ENCODE data around the gene VIPR1.

DNA sequence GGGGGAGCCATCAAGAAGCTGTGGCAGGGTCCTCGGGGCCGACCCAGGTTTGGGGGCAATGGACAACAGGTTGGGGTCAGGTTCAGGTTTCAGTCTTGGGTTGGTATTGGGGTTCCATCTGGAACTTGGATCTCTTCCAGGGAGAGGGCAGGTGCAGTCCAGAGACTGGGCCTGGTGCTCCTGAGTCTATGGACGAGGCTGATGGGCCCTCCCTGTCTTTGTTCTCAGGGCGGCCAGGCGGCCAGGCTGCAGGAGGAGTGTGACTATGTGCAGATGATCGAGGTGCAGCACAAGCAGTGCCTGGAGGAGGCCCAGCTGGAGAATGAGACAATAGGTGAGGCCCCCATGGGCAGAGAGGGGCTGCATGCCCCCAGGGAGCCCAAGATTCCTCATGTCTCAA lies 11.1 kb downstream of the VIPR1 start:
- TF ChIP-seq ARNTL (CRISPR knock-in tag; IDR thresholded peaks at IDR 0.05; ENCODE audit: borderline replicate concordance, low read depth), result no peak
- TF ChIP-seq, protein P1, sequence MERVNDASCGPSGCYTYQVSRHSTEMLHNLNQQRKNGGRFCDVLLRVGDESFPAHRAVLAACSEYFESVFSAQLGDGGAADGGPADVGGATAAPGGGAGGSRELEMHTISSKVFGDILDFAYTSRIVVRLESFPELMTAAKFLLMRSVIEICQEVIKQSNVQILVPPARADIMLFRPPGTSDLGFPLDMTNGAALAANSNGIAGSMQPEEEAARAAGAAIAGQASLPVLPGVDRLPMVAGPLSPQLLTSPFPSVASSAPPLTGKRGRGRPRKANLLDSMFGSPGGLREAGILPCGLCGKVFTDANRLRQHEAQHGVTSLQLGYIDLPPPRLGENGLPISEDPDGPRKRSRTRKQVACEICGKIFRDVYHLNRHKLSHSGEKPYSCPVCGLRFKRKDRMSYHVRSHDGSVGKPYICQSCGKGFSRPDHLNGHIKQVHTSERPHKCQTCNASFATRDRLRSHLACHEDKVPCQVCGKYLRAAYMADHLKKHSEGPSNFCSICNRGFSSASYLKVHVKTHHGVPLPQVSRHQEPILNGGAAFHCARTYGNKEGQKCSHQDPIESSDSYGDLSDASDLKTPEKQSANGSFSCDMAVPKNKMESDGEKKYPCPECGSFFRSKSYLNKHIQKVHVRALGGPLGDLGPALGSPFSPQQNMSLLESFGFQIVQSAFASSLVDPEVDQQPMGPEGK (CRISPR knock-in tag; IDR thresholded peaks at IDR 0.05; ENCODE audit: borderline replicate concordance), result no peak
- TF ChIP-seq ZFP30 (CRISPR knock-in tag; IDR thresholded peaks at IDR 0.05), result no peak
- no peak for TF ChIP-seq BACH2 (CRISPR knock-in tag; IDR thresholded peaks at IDR 0.05; ENCODE audit: borderline replicate concordance)
- TF ChIP-seq OSR1 (CRISPR knock-in tag; IDR thresholded peaks at IDR 0.05), result no peak
- TF ChIP-seq GLIS3 (CRISPR knock-in tag; IDR thresholded peaks at IDR 0.05), result no peak
- TF ChIP-seq, protein P2, sequence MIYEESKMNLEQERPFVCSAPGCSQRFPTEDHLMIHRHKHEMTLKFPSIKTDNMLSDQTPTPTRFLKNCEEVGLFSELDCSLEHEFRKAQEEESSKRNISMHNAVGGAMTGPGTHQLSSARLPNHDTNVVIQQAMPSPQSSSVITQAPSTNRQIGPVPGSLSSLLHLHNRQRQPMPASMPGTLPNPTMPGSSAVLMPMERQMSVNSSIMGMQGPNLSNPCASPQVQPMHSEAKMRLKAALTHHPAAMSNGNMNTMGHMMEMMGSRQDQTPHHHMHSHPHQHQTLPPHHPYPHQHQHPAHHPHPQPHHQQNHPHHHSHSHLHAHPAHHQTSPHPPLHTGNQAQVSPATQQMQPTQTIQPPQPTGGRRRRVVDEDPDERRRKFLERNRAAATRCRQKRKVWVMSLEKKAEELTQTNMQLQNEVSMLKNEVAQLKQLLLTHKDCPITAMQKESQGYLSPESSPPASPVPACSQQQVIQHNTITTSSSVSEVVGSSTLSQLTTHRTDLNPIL (CRISPR knock-in tag; IDR thresholded peaks at IDR 0.05; ENCODE audit: low read depth), result no peak
- TF ChIP-seq TCF4 (CRISPR knock-in tag; IDR thresholded peaks at IDR 0.05; ENCODE audit: borderline replicate concordance), result no peak
- TF ChIP-seq, protein P3, sequence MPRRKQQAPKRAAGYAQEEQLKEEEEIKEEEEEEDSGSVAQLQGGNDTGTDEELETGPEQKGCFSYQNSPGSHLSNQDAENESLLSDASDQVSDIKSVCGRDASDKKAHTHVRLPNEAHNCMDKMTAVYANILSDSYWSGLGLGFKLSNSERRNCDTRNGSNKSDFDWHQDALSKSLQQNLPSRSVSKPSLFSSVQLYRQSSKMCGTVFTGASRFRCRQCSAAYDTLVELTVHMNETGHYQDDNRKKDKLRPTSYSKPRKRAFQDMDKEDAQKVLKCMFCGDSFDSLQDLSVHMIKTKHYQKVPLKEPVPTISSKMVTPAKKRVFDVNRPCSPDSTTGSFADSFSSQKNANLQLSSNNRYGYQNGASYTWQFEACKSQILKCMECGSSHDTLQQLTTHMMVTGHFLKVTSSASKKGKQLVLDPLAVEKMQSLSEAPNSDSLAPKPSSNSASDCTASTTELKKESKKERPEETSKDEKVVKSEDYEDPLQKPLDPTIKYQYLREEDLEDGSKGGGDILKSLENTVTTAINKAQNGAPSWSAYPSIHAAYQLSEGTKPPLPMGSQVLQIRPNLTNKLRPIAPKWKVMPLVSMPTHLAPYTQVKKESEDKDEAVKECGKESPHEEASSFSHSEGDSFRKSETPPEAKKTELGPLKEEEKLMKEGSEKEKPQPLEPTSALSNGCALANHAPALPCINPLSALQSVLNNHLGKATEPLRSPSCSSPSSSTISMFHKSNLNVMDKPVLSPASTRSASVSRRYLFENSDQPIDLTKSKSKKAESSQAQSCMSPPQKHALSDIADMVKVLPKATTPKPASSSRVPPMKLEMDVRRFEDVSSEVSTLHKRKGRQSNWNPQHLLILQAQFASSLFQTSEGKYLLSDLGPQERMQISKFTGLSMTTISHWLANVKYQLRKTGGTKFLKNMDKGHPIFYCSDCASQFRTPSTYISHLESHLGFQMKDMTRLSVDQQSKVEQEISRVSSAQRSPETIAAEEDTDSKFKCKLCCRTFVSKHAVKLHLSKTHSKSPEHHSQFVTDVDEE (CRISPR knock-in tag; IDR thresholded peaks at IDR 0.05), result no peak
- no peak for TF ChIP-seq PPARA (CRISPR knock-in tag; IDR thresholded peaks at IDR 0.05; ENCODE audit: borderline replicate concordance)
- no peak for TF ChIP-seq ZNF8 (CRISPR knock-in tag; IDR thresholded peaks at IDR 0.05)
- no peak for TF ChIP-seq ZNF70 (CRISPR knock-in tag; IDR thresholded peaks at IDR 0.05)

Data from SK-N-SH treated with all-trans-retinoic acid at 6 μM for 48 hours (cell line).